ENCODE data around the gene FFAR1.

GRCh38 chr19:35389192-35389861 lies 41.6 kb downstream of the FFAR1 start:
- no peak for TF ChIP-seq POU6F1 (CRISPR knock-in tag; IDR thresholded peaks at IDR 0.05; ENCODE audit: borderline replicate concordance, low read depth)
- no peak for TF ChIP-seq ZC3H10 (CRISPR knock-in tag; IDR thresholded peaks at IDR 0.05)

Data from SK-N-SH treated with all-trans-retinoic acid at 6 μM for 48 hours (cell line).